Lower lobe of right lung (tissue), 2 donors: ENCODE measurements around the gene EML2. TPM values are rescaled to one million over a fixed set of nuclear protein-coding genes. Genes with fewer than 3 reads are reported as not detected.

Source experiments
- ATAC-seq, 2 donors: fragments of 200-7000 bp; cut with Tn5 transposase; one replicate each; pipeline ENCODE4 v1.9.1; 2020 to 2022; ENCODE audit warnings: mild to moderate bottlenecking in 2 of 2, moderate library complexity in 2 of 2
- DNase-seq: peaks from one replicate; pipeline ENCODE4 v3.0.0-alpha.2; 2020
- H3K27ac ChIP-seq: fragments of 200-600 bp; one replicate; pipeline ENCODE4 v1.8.0; 2022
- H3K27me3 ChIP-seq: fragments of 200-600 bp; one replicate; pipeline ENCODE4 v1.8.0; 2022; ENCODE audit warnings: low read depth
- H3K36me3 ChIP-seq: fragments of 200-600 bp; one replicate; pipeline ENCODE4 v1.8.0; 2022; ENCODE audit warnings: mild to moderate bottlenecking
- H3K4me1 ChIP-seq: fragments of 200-600 bp; one replicate; pipeline ENCODE4 v1.8.0; 2022
- H3K4me3 ChIP-seq: fragments of 200-600 bp; one replicate; pipeline ENCODE4 v1.8.0; 2022; ENCODE audit warnings: mild to moderate bottlenecking
- H3K9me3 ChIP-seq: fragments of 200-600 bp; one replicate; pipeline ENCODE4 v1.8.0; 2022
- intact Hi-C: fragments of 100-400 bp; cut with DNase I; formaldehyde crosslinking; loops from one replicate; pipeline ENCODE4 v1.11.0; 2022
- total RNA-seq: library from RNA; stranded (reverse); fragmentation: NEBNext Ultra II Directional; extraction: Animal tissue kit (Norgen Biotek cat#: 25700); gene quantifications from one replicate; pipeline ENCODE4 v1.2.1, GENCODE V29; 2021
- TF ChIP-seq, protein P1 (sequence below): fragments of 200-600 bp; IDR thresholded peaks from one replicate; pipeline ENCODE4 v1.8.0; 2022; ENCODE audit warnings: antibody characterized with exemption, mild to moderate bottlenecking
- donor health status: DM: no; HTN: yes; CAD: no; lungs with severe emphysema.

EML2 gene
- total RNA-seq, 1 donor from 2014 or later, result 51.4 TPM

DNA sequence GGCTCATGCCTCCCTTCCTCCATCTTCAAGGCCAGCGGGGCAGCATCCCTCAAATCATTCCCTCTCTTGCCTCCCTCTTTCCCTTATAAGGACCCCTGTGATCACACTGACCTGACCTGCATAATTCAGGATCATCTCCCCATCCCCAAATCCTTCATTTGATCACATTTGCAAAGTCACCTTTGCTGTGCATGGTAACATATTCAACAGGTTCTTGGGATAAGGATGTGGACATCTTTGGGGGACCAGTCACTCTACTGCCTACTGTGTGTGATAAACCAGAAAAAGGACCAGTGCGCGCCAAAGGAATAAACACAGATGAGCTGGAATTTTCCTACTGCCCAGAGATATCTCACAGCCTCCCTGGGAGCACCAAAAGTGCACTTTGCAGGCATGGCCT is 62.5 kb downstream of the EML2 start:
- H3K27me3 ChIP-seq, result no peaks in the 10 kb centered on the region
- H3K4me3 ChIP-seq, result no peak overlapping the region
- ATAC-seq (peak in 1 of 2 donors; percentile 5), DNase-seq (no peak)
- no peak overlapping the region for H3K27ac ChIP-seq
- TF ChIP-seq, protein P1, sequence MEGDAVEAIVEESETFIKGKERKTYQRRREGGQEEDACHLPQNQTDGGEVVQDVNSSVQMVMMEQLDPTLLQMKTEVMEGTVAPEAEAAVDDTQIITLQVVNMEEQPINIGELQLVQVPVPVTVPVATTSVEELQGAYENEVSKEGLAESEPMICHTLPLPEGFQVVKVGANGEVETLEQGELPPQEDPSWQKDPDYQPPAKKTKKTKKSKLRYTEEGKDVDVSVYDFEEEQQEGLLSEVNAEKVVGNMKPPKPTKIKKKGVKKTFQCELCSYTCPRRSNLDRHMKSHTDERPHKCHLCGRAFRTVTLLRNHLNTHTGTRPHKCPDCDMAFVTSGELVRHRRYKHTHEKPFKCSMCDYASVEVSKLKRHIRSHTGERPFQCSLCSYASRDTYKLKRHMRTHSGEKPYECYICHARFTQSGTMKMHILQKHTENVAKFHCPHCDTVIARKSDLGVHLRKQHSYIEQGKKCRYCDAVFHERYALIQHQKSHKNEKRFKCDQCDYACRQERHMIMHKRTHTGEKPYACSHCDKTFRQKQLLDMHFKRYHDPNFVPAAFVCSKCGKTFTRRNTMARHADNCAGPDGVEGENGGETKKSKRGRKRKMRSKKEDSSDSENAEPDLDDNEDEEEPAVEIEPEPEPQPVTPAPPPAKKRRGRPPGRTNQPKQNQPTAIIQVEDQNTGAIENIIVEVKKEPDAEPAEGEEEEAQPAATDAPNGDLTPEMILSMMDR, result no peak
- no peaks in the 10 kb centered on the region for H3K9me3 ChIP-seq
- H3K36me3 ChIP-seq, result no peaks in the 10 kb centered on the region
- intact Hi-C loops, result no loop called here
- peaks cover 18% of the 10 kb centered on the region for H3K4me1 ChIP-seq

DNA sequence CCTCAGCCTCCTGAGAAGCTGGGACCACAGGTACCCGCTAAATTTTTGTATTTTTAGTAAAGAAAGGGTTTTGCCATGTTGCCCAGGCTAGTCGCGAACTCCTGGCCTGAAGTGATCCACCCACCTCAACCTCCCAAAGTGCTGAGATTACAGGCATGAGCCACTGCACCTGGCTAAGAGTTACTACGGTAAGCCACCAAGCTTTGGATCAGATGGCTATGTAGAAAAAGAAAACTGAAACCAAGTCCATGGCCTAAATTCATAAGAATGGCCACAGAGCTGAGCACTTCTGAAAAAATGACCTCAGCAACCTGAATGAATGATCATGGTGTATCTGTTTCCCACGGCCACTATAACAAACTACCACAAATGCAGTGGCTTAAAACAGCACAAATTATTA is 64.0 kb downstream of the EML2 start:
- Histone ChIP-seq H3K27me3 (no peaks in the 10 kb centered on the region), H3K4me1 (peaks cover 18% of the 10 kb centered on the region), H3K36me3 (no peaks in the 10 kb centered on the region), H3K27ac (no peak overlapping the region), H3K9me3 (no peaks in the 10 kb centered on the region), H3K4me3 (no peak overlapping the region)
- ATAC-seq, result no peak
- TF ChIP-seq, protein P1, result no peak
- no peak for DNase-seq
- intact Hi-C loops, result no loop called here

DNA sequence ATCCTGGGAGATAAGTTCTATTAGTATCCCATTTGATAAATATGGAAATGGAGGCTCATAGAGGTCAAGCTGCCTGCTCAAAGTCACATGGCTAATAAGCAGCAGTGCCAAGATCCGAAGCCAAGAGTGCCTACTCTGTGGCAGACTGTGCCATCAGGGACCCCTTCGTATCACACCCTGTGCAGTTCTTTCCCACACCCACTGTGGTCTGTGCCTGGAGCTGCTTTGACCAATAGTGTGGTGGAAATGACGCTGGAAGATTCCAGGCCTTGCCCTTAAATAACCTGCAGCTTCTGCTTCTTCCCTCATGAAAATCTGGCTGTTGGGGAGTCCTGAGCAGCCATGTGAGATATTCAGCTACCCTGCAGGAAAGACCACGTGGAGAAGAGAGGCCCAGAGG is 64.7 kb downstream of the EML2 start:
- H3K4me3 ChIP-seq, result no peak overlapping the region
- H3K36me3 ChIP-seq, result no peaks in the 10 kb centered on the region
- H3K4me1 ChIP-seq, result peaks cover 18% of the 10 kb centered on the region
- no peaks in the 10 kb centered on the region for H3K27me3 ChIP-seq
- ATAC-seq (no peak), DNase-seq (no peak)
- TF ChIP-seq, protein P1, result no peak
- intact Hi-C loops, result no loop called here
- H3K27ac ChIP-seq, result no peak overlapping the region
- no peaks in the 10 kb centered on the region for H3K9me3 ChIP-seq

DNA sequence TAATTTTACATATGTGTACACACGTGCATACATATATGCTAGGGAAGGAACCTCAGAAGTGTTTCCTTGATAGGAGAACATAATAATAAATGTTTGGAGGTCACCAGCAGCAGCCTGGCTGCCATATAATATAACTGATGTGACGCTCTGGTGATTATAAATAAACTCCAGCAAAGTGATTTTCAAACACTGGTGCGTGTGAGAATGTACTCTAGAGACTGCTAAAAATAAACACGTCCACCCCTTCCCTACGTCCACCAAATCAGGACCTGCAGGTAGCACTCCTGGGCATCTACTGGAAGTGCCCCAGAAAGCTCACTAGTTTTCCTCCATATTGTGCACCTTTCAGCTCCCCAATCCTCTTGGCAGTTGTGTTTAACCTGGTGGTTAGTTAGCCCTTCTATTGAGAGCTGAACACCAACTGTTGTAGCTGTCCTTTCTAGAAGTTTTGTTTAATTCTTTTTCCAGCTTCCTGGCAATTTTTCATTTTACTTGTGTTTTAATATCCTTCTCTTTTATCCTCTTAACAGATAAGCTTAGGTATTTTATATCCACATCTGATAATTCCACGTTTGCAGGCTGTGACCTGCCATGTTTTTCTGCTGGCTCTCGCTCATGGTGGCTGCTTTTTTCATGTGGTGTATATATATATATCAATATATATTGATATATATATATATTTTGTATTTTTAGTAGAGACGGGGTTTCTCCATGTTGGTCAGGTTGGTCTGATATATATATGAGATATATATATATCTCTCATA is 67.6 kb downstream of the EML2 start:
- intact Hi-C loops, result no loop called here
- TF ChIP-seq, protein P1, result no peak
- H3K4me1 ChIP-seq, result peaks cover 2% of the 10 kb centered on the region

DNA sequence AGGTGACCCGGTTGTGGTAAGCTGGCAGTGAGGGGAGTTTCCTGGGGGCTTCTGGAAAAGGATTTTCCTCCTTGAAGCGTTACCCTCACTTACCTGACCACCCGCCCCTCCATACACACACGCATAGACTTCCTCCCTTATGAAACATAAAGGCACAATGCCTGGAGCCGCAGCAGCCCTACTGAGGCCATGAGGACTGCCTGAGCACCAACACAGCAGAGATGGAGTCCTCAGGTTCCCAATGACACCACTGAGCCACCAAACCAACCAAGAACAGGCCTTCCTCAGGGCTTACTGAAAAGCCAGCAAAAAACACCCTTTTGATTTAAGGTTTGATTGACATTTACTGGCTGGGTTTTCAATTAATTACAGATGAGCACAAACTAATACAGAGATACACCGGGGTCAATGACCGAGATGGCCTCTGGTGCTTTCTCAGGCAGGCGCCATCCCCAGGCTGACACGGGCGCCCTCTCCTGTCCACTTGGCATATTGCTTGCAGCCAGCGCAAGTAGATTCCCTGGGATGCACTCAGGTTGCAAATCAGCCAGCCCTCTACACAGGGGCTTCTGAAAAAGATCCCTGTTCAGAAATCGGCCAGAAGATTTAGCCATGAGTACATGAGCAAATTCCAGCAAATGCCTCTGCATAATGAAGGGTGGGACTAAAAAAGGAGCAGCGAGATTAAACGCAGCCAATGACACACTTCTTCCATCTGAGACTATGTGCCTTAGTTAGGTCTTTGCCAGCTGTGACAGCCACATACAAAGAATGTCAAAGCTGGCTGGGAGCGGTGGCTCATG is 69.4 kb downstream of the EML2 start:
- Histone ChIP-seq H3K4me3 (no peak overlapping the region), H3K27me3 (no peaks in the 10 kb centered on the region), H3K27ac (no peak overlapping the region), H3K9me3 (no peaks in the 10 kb centered on the region), H3K4me1 (no peaks in the 10 kb centered on the region), H3K36me3 (no peaks in the 10 kb centered on the region)
- ATAC-seq, result peak; percentile 63 to 79
- TF ChIP-seq, protein P1, result peak; percentile 71
- intact Hi-C loops, result no loop called here
- DNase-seq, result peak; percentile 67

More for the DNA sequence above, 67.6 kb downstream of the EML2 start:
- Histone ChIP-seq H3K36me3 (no peaks in the 10 kb centered on the region), H3K4me3 (no peak overlapping the region), H3K27ac (no peak overlapping the region), H3K9me3 (no peaks in the 10 kb centered on the region), H3K27me3 (no peaks in the 10 kb centered on the region)
- ATAC-seq, result no peak
- no peak for DNase-seq
